C1 segment of cervical spinal cord (tissue), 14 donors: ENCODE data around the gene DLG3.

ENCODE experiments used
- DNase-seq, 14 donors: peaks; one replicate each; lab custom pipeline; 2025; lab: John Stamatoyannopoulos, UW

Gene DLG3

DNA sequence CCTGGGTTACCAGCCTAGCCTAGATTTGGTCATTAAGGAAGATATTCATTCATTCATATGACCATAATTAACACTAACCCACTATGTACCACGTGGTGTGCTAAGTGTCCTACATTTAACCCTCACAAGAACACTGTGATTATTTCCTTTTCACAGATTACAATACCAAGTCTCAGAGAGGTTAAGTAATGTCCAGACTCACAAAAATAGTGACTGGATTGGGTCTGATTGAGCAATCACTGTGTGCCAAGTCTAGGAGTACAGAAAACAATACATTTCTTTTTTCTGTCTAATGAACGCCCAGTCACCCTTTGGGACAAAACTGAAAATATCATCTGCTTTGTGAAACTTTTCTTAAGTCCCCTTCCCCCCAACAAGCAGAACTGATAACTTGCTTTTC, 7.6 kb upstream of the DLG3 start:
- DNase-seq = no peak

DNA sequence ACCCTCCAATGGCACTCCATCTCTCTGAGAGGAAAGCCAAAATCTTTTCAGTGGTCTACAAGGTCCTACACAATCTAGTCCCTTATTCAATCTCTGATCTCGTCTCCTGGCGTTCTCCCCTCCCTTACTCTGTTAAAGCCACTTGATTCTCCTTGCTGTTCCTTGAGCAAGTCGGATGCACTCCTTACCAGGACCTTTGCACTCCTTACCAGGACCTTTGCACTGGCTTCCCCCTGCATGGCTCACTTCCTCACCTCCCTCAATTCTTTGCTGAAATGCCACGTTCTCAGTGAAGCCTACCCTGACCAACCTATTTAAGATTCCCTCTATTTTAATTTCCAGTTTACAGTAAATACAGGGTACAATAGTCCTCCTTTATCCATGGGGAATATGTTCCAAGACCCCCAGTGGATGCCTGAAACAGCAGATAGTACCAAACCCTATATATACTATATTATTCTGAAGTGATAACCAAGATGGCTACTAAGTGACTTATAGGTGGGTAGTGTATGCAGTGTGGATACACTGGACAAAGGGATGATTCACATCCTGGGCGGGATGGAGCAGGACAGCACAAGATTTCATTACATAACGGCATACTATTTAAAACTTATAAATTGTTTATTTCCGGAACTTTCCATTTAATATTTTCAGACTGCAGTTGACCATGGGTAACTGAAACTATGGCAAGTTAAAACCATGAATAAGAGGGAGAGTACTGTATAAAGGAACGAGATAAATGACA, 6.5 kb upstream of the DLG3 start:
- no peak for DNase-seq

DNA sequence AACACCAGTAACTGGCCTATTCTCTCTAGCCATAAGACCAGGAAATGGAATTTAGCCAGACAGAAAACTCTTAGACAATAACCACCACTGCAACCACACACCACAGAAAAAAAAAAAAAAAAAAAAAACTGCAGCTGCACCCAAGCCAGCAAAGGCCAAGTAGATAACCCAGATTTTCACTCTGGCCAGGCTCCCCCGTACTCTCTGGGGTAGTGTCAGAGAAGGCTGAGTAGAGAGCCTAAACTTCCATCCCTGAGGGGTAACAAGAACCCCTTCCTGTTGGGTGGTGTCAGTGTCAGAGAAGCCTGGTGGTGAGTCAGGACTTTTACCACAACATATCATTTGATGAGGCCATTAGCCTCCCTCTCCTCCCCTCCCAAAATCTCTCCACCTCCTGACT, 5.6 kb upstream of the DLG3 start:
- DNase-seq = no peak

DNA sequence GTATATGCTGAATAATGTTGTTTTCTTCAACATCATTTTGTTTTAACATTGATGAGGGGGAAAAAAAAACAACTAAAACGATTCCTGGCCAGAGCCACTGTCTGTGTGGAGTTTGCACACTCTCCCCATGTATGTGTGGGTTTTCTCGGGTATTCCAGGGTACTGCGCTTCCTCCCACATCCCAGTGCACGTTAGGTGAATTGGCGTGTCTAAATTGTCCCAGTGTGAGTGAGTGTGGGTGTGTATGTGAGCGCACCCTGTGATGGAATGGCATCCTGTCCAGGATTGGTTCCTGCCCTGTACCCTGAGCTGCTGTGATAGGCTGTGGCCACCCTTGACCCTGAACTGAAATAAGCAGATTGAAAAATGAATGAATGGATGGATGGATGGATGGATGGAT, 2.4 kb upstream of the DLG3 start:
- no peak for DNase-seq

DNA sequence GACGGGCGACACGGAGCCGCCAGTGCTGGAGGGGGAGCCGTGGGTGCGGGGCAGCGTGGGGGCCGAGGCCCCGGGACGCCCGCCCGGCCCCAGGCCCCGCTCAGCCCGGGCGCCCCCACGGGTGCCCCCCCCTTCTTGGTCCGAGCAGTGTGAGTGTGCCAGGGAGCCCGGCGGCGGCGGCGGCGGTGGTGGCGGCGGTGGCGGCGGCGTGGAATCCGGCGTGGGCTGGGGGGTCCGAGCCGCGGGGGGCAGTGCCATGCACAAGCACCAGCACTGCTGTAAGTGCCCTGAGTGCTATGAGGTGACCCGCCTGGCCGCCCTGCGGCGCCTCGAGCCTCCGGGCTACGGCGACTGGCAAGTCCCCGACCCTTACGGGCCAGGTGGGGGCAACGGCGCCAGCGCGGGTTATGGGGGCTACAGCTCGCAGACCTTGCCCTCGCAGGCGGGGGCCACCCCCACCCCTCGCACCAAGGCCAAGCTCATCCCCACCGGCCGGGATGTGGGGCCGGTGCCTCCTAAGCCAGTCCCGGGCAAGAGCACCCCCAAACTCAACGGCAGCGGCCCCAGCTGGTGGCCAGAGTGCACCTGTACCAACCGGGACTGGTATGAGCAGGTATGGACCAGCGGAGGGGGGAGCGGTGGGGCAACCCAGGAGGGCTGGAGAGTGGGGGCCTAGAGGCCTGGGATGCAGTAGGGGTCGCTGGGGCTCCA, 466 bp downstream of the DLG3 start:
- DNase-seq = peak in 1 of 14 donors; percentile 37

DNA sequence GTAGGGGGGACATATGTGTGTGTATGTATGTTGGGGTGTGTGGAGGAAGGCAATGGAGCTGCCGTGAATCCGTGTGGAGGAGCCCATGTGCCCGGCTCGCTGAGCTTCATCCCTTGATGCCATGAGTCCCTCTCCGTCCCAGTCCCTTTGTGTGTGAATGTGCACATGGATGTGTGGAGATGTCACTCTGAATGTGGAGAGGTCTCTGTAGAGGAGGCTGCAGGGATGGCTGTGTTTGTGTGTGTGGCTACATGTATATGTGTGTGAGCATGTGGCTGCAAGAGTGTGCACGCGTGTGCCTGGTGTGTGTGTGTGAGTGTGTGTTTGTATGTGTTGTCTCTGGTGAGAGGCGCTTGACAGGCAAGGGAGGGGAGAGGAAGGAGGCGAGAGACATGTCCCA, 1.3 kb downstream of the DLG3 start:
- DNase-seq = peak in 1 of 14 donors; percentile 23

DNA sequence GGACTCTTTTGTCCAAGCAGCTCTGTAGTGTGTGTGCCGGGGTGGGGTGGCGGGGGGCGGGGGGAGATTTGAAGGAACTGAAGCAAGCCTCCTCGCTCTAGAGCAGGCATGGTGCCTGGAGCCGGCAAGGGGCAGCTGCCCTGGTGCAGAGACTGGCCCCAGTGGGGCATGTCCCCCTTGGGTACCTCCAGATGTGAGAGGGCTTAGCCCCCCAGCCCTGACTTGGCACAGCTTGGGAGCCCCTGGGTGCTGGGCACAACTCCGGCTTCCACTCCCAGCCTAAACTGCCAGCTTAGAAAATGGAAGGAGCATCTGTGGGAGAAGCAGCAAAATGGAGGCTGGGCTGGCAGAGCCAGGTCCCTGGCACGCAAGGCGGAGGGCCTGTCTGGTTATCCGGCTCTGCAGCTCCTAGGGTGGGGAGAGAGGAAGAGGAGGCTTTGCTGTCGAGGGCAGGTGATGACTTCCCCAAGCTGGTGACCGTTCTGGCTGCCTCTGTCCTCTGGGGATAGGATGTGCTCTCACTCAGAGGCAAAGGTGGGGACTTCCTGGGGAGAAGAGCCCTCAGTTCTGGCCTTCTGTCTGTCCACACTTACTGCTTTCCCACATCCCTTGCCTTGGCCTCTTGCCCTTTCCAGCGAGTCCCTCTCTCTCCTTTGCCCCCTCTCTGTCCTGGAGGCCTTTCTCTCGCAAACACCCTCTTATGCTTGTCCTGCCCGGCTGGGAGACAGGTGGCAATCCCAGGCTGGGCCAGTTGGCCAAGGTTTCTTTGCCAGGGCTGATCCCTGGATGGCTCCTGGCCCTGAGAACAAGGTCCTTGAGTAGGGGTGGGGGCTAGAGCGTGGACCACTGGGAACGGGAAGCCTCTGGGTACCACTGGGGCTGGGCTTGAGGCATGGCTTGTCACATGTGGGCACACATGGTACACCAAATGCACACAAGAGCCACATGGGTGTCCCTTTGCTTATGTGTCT, 2.0 kb downstream of the DLG3 start:
- DNase-seq = no peak

DNA sequence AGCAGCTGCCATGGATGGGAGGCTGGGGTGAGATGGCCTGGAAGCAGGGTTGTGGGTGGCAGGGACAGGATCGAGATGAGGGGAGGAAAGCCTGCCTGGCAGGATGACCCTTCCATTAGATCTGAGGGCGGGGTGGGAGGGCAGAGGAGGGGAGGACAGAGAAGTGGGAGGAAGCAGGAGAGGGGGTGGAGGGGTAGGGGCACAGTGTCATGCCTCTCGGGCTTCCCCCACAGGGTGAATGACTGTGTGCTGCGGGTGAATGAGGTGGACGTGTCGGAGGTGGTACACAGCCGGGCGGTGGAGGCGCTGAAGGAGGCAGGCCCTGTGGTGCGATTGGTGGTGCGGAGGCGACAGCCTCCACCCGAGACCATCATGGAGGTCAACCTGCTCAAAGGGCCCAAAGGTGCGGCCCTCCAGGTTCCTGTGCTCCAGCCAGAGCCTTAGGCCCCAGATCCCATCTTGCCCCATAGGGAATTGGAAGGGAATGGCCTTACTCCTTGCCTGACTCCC, 4.9 kb downstream of the DLG3 start:
- no peak for DNase-seq

DNA sequence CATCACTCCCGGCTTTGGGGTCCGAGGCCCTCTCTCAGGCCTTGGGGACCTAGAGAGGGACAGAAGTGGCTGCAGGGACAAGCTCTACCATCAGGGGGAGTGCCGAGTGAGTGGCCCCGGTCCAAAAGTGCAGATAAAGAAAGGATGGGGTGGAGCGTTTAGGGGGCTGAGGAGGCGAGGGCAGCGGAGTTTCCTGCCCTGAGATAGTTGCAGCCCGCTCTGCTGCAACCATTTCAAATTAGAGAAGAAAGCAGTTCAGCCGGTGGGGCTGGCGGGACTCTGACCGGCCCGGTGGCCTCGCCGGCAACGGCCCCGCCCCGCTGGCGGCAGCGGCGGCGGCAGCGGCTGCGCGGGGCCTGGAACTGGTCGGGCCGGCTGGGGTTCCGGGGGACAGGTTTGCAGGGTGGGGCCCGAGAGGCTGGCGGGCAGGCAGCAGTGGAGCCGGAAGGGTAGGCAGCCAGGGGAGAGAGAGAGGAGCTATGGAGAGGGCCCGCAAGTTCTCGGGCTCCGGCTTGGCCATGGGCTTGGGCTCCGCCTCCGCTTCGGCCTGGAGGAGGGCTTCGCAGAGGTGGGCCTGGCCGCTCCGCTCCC, 7.6 kb downstream of the DLG3 start:
- peak in 6 of 14 donors; percentile 1 to 34 (median 14) for DNase-seq

DNA sequence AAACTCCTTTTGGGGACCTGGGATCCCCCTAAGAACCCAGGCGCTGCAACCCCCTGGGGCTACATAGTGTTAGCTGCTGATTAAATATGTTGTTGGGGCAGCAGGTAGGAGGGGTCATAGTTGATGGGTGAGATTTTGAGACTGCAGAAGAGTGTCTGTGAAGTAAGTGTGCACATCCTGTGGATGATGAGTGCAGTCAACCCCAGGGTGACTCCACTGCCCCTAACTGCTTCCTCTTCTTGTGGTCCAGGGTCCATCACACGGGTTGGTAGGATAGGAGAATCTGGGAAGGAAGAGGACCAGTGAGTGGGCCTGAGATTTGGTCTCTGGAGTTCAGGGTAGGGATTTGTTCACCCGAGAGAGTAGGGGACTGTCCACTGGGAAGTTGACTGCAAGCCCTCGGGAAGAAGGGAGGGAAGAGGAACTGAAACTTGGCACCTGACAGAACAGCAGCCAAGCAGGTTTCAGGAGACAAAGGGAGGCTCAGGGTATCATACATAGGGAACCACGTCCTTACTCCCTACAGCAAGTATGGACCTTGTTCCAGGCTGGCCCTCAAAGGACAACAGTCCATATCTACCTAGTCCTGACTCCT, 8.5 kb downstream of the DLG3 start:
- DNase-seq = no peak

DNA sequence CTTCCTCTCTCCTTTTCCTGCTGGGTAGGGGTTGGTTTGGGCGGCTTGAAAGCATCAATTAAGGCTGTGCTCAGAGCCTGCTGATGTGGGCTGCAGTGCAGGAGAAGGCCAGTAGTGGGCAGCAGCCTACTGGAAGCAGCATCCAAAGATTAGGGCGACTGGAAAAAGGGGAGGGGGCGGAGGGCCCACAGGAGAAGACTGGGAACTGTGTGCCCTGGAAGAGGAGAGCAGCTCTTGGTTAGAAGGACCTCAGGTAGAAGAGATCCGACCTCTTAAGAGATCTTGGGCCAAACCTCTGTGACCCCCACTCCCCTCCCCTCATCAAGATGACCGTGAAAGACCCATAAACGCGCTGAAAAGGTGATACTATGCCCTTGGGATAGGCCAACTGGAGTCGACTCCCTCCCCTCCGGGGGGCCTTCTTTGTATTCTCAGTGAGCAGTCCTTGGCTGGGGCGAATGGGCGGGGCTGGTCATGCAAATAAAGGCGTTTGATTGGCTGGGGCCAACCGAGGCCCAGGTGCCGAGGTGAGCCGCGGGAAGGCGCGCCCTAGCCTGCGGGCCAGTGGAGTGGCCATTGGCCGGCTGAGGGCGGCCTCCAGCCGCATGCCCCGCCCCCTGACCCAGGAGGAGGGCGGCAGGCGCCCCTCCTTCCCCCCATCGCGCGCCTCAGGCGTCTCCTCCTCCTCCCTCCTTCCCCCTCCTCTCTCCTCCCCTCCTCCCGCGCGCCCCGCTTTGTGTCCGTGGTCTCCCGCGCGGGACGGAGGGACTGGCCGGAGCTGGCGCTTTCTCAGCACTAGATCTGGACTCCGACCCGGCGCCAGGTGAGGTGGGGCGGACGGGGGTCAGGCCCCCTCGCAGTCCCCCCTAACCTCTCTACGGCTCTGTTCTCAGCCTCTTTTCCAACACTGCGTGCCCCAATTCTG, 10.1 kb downstream of the DLG3 start:
- DNase-seq = peak in 3 of 14 donors; percentile 3 to 66 (median 23)

DNA sequence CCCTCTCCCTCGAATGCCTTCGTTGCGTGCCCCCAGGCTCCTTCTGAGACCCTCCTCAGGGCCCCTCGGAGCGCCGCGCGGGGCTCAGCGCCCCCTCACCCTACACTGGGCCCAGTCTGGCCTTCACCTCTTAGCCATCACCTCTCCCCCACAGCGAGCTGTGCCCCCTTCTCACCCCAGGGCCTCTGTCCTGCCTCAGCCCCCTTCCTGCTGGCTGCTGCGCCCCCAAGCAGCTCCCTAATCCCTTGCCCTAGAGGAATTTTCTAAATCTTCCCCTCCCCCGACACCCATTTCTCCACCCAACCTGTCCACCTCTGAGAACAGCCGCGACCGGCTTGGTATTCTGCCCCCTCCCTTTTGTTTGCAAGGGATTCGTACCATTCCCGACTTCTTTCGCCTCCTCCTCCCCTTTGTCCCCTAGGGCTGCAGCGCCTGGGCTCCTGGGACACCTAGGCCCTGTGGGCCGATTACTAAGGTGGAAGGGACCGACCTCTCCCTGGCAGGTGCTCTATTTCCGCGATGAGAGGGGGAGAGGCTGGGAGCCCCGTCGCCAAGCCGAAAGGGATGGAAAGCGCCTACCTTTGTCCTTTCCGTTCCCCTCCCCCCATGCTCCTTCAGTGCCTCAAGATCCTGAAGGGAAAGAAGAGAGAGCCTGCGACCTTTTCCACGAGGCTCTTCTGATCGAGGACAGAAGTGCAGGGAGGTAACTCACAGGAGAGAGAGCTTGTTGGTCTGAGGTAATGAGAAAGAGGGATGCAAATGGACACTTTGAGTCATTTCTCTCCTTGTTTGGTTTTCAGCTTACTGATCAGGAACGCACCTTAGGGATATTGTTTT, 10.9 kb downstream of the DLG3 start:
- DNase-seq = peak in 1 of 14 donors; percentile 5

DNA sequence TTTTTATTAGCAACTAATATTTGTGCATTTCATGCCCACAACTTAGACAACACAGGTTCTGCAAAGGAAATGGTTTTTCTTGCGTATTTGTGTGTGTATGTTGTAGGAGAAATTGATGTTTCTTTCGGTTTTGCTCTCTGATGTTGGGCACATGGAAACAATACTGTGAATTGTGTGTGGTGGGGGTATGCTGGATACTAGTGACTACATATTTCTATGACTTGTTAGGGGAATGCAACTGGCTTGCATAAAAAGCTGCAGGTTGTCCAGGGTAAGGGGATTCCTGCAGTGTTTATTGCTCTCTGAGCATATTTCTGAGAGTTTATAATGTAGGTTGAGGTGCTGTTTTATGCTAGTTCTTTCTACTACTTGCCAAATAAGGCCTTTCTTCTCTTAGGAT, 11.6 kb downstream of the DLG3 start:
- no peak for DNase-seq

DNA sequence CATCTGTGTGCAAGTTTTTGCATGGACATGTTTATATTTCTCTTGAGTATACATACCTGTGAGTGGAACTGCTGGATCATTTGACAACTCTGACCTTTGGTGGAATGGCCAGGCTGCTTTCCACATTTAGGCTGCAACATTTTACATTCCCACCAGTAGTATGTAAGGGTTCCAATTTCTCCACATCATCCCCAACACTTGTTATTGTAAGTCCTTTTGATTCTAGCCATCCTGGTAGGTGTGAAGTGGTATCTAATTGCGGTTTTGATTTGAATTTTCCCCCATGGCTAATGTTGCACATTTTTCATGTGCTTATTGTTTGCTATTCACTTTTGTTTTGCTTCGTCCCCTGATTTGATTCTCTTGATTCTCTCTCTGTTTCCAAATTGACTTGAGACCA, 16.4 kb downstream of the DLG3 start:
- no peak for DNase-seq

DNA sequence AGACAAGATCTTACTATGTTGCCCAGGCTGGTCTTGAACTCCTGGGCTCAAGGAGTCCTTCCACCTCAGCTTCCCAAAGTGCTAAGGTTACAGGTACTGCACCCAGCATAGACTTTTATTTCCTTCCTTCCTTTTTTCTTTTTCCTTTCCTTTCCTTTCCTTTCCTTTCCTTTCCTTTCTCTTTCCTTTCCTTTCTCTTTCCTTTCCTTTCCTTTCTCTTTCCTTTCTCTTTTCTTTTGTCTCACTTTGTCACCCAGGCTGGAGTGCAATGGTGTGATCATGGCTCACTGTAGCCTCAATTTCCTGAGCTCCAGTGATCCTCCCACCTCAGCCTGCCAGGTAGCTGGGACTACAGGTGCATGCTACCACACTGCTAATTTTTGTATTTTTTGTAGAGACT, 19.4 kb downstream of the DLG3 start:
- no peak for DNase-seq

DNA sequence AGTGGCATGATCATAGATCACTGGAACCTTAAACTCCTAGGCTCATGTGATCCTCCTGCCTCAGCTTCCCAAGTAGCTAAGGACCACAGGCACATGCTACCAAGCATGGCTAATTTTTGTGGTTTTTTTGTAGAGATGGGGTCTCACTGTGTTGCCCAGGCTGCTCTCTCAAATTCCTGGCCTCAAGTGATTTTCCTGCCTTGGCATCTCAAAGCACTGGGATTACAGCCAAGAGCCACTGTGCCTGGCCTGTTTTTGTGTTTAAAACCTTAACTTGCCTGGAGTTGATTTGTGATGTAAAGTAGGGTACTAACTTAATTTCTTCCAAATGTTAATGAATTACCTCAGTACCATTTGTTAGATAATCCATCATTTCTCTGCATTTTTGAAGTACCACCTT, 22.3 kb downstream of the DLG3 start:
- DNase-seq = no peak

DNA sequence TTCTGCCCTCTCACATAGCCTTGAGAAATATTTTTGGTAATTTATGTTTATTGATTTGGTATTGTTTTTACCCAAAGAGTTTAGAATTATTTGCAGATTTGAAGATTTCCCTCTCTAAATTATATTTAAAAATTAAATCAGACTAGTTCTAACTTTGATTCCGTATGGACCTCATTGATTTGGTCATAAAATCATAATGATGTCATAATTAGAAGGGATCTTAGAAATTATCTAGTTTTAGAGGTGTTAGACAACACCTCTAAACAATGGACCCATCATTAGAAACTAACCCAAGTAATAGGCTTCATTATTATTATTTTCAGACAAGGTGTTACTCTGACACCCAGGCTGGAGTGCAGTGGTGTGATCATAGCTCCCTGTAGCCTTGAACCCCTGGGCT, 24.1 kb downstream of the DLG3 start:
- no peak for DNase-seq

DNA sequence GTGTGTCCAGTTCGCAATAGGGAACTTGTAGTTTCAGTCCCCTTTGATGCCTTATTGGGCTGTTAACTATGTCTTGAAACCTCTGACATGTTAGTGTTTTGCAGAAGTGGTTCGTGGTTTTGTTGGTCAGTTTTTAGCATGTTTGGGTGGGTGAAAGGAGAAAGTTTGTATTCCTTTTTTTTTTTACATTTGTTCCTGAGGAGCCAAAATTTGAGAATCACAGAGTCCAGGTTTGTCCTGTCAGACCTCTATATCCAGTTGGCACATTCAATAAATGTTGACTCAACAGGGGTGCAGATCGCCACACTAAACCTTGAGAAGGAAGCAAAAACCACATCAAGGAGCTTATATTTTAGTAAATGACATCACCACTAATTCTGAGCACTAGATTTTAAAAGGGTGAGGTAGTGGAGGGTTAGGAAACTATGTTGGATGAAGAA, 26.2 kb downstream of the DLG3 start:
- DNase-seq = no peak
